HG02870 (cell line): ENCODE measurements around the gene KCNC1.

ENCODE experiments used
- ATAC-seq: cut with Tn5 transposase; IDR thresholded peaks from one replicate; pipeline ENCODE4 v1.9.1; 2021; ENCODE audit warnings: mild to moderate bottlenecking, moderate library complexity; ENCODE audit not compliant: unreplicated experiment

KCNC1 gene

DNA sequence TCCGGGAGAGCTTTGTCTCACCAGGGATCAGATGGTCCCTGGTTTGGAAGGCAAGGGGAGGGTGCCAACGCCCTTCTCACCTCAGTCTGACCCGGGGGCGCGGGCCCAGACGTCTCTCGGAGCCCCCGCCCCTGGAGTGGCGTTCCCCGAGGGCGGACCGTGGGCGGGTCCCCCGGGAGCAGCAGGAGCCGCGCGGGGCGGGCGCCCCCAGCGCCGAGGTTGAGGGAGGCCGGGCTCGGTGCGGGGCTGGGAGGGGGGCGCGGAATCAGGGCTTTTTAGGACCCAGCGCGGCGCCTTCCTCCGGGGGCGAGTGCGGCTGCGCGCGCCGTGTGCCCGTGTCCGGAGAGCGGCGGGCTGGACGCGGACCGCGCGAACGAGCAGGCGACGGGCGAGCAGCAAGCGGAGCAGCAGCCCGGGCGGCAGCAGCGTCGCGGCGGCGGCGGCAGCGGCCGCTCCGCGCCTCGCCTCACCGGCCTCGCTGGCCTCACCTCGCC is at the start of gene KCNC1:
KCNC1 (plus strand) TSS at position 364 of the 494 bp plus-strand sequence. CDS start 1,222 bp downstream, outside the sequence.
- no peak for ATAC-seq

DNA sequence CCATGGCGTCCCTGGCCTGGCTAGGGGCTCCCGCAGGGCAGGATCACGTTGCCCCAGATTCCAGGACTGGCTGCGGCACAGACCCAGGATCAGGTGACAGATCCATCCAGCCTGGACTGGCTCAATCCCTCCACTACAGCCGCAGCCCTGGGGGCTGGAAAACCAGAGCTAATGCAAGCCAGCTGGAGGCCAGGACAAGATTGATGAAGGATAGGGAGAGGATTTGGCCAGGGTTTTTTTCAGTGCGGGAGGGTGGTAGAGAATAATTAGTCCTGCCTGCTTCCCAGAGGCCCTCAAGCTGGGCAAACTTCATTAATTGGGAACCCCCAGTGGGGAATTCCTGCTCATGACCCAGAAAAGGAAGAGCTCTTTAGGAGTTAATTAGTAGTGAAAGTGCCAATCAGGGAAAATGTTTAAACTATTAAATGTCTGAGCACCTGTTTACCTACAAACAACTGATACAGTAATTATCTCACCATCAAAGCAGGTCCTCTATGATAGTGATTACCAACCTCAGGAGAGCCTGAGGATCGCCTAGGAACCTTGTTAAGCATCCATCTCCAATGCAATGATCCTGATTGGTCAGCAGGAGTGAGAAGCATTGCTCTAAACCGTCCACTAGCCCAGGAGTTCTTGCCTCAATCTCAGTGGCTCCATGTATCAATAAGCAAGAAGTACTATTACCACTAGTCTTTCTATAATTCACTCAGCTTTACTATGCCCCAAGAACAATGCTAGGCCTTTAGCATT is 48.2 kb upstream of the KCNC1 start:
- ATAC-seq: no peak

DNA sequence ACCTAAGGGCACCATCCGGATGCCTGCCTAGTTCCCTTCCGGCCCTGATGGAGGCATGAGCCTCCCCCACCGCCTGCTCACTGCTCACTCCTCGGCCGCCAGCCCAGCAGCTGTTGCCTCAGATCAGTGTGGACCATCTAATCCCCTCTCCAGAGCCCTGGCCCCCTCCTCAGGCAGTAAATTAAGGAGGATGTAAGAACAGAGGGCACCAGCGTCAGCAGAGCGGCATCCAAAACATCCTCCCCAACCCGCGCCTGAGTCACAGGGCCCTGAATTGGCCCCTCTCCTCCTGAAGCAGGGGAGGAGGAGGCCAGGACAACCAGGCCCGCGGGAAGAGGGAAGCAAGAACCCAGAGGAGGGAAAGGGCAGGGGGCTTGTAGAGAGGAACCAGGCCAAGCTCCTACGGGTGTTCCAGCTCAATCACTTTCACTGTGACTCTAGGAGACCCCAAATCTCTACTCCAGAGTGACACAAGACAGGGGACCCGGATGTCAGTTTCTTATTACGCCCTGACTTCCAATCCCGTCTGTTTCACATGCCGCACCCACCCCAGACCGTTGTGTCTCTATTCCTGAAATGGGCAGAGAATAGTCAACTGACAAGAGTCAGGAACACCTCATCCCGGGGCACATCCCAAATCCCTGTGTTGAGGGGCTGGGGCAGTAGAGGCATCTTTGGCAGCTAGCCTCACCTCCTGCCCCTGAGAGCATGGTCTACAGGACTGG is 46.5 kb upstream of the KCNC1 start:
- no peak for ATAC-seq

DNA sequence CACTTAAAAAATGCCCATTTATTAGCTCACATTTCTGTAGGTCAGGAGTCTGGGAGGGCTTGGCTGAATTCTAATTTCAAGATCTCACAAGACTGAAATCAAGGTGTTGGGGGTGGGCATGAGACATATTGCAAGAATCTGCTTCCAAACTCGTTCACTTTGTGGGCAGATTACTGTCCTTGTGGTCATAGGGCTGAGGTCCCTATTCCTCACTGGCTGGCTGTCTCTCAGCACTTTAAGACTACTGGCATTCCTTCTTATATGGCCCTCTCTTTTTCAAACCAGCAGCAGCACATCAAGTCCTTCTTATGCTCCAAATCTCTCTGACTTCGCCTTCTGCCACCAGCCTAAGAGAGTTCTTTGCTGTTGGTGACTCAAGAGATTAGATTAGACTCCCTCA is 43.0 kb upstream of the KCNC1 start:
- no peak for ATAC-seq

DNA sequence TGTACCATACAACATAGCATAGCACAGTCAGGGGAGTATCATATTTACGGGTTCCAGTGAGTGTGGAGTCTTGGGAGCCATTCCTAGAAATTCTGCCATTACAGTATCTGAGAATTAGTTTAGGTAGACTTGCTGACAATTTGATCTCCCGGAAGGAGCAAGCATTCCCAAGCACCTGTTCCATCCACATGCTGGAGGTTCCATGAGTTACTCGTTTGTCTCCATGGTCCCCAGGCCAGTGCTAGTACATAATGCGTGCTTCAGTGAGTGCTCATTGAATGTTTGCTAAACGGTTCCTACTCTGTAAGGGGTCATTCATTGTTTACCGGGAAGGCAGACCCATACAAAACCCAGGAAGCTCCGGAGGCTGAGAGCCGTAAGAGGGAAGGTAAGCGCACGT is 42.6 kb upstream of the KCNC1 start:
- ATAC-seq: no peak

DNA sequence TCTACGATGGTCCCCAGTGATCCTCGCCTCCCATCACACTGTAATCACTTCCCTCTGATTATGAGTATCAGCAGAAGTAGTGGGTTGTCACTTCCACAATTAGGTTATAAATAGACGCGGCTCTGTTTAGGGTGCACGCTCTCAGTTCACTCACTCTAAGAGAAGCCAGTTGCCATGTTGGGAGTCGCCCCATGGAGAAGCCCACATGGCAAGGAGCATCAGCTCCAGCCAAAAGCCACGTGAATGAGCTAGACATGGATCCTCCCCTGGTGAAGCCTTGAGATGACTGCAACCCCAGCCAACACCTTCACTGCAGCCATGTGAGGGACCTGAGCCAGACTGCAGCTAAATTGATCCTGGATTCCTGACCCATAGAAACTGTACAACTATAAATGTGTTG is 41.6 kb upstream of the KCNC1 start:
- no peak for ATAC-seq

DNA sequence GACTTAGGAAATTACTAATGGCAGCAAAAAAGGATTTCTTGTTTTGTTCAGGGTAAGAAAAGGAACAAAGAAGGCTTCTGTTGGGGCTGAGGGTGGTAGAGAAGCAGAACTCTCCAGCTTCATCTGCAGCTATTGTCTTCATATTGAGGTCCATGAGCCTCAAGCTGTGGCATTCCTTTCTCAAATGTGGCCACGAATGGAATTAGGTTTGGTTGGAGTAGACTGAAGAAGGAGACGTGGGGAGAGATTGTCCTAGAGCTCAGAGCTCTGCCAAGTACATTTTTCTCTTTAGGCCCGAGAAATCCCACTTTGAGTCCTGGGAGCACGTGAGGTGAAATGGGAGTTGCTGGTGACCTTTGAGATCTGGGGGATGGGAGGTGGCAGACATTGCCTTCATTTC is 41.0 kb upstream of the KCNC1 start:
- no peak for ATAC-seq

DNA sequence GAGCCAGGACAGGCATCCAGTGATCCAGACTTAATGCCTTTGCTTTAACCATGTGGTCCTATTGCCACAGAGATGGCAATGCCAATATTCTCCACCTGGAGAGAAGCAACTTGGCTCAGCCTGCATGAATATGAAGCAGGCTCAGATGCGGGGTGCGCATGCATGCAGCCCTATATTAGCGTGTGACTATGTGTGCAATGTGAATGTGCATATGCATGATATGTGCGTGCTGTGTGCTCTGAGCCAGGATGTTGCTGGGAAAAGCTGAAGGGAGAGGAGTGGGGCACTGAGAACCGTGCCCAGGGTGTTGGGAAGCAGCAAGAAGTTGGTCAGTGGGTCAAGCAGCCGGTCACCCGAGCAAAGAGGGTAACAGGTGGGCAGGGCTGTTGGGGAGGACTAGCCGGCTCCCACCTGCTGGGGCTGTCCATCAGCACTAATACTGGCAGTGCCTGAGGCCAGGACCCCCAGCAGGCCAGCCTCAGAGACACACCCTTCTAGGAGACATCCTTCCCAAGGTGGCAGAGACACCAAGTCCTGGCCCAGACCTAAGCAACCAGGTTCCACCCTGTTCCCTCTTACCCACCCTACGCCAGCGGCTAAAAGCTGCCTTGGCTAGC is 40.0 kb upstream of the KCNC1 start:
- ATAC-seq: no peak

DNA sequence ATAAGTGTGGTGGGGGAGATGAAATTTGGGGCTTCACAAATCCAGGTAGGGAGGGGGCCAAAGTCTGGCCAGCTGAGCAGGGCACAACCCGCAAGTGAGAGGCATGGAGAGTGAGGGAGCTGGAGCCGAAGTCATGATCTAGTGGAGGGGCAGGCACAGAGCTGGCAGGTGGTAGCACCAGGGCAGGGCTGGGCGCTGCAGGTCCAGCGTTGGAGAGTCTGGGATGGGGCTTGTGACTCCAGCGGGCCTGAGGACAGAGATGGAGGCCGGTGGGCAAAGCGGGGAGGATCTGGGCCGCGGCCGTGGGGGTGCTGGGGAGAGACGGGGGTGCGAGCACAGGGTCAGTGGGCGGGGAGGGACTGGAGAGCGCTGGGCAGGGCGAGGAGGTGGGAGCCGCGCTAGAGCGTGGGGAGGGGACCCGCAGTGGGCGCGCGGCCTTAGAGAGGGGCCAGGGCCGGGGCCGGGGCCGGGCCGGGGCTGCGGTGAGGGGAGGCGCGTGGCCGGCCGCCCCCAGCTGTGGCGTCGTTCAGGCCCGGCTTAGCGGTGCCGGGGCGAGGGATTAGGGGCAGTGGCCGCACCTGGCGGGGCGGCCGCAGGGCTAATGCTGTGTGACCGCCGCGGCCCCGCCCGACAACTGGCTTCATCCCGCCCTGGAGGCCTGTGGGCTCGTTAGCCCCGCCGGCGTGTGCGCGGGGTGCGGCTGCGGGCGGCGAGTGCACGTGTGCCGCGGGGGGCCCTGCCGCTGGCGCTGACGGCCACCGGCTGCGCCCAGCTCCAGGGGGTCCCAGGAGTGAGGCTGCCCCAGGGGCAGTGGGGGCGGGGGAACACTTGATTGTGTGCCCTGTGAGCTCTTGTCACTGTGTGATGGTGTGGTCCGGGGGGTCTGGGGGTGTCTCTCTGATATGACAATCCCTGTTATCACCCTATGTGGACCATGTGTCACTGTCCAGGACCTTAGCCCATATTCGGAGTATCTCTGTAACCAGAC is 38.8 kb upstream of the KCNC1 start:
- ATAC-seq: no peak

DNA sequence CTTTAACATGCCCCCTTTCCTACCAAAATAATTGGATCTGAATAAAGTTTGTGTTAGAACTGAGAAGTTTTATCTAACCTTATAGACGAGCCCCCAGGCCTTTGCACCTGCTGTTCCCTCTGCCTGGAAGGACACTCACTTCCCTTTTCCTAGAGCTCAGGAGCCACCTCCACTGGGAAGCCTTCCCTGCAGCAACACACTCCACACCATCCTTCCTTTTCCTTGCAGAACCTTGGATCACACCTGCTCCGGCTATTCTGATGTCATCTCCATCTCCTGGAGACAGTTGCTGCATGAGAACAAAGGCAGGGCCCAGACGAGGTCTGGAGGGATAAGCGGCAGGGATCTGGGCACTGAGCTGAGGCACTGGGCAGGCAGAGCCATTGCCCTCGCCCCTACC is 37.8 kb upstream of the KCNC1 start:
- ATAC-seq: no peak

DNA sequence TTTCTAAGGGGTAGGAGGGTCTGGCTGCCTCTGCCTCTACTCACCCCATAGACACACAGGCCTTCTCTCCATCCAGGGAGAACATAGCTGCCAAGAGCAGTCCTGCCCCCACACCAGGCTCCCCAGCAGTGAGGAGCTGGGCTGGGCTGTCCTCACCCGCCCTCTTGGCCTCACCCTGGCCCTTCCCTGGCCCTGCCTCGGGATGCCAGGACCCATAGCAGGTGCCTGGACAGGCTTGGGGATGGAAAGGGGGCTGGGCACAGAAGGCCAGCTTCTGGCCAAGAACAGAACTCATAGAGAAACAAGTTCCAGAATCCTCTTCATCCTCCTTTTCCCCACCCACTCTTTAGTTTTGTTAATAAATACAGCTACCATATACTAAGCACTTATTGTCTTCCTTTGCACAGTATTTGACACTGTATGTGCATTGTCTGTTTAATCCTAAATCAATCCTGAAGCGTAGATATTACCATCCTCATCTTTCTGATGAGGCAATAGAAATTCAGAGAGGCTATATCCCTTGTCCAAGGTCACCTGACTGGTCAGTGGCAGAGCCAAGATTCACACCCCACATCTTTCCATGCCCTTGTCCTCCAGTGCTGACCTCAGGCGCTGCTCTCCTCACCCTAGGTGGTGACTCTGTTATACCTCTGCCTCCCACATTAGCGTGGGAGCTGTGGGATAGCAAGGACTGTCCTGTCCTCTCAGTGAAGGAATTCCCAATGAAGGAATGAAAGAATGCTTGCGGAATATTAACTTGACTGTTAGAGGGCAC is 37.2 kb upstream of the KCNC1 start:
- ATAC-seq: no peak

DNA sequence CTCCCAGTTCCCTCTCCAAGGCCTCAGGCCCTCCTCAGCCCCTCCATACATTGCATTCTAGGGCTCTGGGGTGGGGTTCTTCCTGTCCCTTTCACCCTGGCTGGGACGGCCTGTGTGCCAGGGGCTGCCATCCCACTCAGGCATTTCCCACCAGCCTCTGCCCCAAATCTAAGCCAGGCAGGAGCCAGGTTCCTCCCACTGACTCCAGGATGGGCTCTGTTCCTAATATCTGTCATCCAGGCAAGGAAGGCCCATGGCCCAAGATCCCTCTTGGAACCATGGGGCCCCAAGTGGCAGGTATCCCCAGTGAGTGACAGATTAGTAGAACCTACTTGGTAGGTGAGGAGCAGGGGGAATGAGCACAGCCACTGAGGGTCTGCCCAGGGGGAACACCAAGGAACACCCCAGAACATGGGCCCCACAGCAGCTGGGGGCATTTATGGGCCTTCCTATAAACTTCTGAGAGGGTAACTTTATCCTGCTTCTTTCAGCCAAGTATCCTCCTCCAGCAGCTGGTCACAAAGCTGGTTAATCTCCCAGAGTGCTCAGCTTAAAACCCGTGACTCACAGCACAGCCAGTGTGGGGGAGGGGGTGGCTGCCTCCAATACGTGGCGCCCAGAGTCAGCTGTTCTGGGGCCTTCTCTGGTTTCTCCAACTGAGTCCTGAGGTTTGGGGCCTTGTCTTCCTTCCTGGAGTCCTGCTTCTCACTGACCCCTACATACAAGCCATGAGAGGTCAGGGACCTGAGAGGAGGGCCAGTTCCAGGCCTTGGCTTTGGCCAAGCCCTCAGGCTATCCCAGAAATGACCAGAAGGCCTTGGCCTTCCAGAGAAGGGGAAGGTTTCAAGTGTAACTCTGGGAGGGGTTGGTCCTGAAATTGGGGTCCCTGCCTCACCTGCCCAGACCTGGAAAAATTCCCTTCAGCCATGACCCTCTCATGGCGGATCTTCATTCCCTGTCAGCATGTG is 35.1 kb upstream of the KCNC1 start:
- ATAC-seq: no peak

DNA sequence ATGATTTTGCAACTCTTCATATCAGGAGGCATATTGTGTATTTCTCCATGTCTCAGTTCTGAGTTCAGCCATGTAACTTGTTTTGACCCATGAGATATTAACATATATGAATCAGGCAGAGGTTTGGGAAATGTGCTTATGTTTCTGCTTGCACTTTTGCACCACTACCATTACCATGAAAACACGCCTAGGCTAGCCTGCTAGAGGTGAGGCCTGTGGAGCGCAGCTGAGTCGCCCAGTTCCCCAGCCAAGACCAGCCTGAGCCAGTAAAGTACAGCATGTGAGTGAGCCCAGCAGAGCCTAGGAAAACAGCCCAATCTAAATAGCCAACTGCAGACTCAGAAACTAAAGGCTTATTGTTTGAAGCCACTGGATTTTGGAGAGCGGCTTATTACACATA is 33.6 kb upstream of the KCNC1 start:
- ATAC-seq: no peak

DNA sequence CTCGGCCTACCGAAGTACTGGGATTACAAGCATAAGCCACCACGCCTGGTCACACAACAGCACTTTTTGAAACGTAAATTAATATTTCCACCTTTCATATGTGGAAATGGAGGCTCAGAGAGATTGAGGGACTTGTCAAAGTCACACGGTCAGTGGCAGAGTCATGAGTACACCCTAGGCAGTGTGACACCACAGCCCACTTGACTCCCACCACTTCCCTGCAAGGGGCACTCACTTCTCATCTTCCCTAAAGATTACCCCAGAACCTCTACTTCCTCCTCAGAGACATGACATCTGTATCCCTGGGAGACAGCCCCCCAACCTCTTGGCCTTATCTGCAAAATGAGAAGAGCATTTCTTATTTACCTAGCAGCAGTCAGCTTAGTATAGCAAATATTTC is 31.7 kb upstream of the KCNC1 start:
- no peak for ATAC-seq

DNA sequence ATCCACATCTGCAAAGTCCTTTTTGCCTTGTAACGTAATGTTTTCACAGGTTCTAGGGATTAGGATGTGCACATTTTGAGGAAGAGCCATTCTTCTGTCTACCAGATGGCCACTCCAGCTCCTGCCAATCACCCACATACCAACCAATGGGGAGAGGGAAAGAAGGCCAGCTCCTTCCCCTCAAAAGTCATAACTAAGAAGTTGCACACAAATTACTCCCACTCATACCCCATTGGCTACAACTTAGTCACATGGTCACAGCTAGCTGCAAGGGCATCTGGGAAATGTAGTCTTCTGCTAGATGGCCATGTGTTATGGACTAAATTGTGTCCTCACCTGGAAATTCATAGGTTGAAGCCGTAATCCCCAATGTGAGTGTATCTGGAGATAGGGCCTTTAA is 30.6 kb upstream of the KCNC1 start:
- ATAC-seq: no peak

DNA sequence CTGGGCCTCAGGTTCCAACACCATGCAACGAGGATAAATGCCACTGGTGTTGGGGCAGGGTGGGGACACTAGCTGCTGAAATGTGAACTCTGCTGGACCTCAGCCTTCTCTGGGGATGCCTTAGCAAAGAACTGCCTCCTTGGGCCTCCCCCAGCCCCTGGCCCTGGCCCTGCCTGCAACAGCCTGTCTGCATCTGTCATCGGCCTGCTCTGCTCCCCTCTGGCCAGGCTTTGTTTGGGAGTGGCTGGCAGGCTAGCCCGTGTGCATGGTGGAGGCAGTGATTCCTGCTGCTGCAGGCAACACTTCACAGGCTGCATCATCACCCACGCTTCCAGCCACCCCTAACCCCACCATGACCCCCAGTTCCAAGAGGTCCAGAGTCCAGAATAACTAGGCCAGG is 26.8 kb upstream of the KCNC1 start:
- ATAC-seq: no peak

DNA sequence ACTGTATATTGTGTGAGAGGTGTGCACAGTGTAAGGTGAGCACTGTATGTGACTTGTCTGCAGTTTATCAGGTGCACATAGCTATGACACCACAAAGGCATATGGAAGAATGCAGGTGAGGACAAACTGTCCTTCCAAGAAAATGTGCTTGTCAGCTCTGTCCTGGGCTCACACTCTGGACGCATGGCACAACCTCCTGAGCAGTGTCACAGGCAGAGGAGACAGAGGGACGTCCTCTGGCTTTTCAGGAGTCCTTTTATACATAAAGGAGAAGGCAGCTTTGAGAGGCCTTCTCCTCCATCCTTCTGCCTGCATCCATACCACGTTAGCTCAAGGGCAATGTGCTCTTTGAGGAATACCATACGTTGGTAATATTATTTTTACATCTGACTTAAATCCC is 22.7 kb upstream of the KCNC1 start:
- ATAC-seq: no peak

DNA sequence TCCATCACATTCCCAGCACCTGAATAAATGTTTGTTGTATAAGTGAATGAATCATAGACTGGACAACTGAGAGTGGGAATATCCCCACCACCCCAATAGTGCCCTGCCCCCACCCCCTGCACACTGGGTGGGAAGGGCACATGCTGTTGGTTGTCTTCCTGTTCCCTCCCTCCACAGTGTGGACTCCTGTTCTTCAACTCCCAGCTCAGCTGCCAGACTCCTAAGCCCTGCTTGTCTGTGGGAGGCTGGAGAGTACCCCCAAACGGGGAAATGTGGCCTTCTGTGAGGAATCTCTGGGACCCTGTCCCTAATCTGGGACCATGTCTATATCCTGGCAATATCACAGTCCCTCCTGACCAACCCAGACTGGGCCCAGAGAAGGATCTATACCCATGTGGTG is 20.7 kb upstream of the KCNC1 start:
- no peak for ATAC-seq

DNA sequence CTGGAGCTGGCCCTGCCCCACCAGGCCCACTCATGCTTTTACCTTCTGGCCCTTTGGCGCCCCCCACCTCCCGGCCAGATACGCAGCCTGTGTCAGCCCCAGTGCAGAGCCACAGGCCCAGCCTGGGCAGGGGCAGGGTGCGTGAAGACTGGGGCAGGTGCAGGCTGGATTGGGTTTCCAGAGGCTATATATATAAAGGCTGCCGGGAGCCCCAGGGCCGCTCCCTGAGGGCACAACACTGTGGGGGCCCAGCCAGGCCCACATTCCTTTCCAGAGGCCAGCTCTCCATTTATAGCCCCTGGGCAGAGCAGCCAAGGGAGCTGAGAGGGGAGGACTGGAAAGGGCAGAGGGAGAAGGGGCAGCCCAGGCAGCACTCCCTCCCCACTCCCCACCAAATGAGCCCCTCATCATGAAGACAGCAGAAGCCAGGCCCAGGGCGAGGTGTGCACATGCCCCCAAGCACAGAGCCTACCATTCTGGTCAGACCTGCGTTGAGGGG is 20.2 kb upstream of the KCNC1 start:
- ATAC-seq: no peak
